ENCODE results near the gene VEGFA. TPM values are rescaled to one million over a fixed set of nuclear protein-coding genes. Genes with fewer than 3 reads are reported as not detected.

VEGFA gene
- total and polyA plus RNA-seq, 2 experiments from 2014 or later: 10.7 to 241 TPM

DNA sequence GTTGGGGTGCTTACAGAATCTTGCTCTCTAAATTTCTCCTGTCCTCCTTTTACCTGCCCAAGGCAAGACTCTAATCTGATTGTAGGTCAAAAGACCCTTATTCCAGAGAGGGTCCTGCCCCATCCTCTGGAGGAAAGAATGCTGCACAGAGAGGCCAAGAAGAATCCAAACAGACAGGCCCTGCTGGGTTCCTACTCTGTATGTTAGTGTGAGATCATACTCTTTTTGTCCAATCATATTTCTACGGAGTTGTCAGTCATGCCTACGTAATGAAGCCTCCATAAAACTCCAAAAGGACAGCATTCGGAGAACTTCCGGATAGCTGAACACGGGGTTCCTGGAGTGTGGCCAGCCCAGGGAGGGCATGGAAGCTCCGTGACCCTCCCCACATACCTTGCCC is 50.5 kb downstream of the VEGFA start:
- in situ Hi-C loops (cut with MboI): no loop called here

DNA sequence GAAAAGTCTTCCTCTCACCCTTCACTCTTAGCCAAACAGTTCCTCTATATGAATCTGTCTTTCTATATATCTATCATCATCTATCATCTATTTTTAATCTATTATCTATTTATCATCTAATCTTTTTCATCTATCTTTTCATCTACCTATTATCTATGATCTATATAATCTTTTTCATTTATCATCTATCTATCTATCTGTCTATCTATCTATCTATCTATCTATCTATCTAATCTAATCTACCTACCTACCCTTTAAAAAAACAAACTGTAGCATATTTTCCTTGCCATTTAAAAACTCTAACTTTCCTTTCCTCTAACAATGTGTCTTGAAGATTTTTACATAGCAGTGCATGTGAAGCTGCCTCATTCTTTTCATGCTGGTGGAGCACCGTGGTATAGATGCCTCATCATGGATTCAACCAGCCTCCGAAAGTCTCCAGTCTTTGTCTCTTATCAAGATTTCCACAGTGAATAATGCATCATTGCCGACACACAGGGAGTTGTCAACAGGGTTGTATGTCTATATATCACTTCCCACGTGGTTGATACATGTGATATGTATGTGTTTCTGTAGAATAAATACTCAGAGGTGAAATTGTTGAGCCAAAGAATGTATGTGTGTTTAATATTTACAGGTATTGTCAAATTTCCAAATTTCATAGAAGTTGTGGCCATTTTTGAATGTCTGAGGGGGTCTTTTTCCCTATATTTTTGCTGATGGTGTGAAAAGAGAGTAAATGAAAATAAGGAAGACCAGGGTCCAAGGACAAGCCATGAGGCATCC is 51.3 kb downstream of the VEGFA start:
- Histone ChIP-seq H3F3A (ENCODE audit: insufficient read depth) (no peaks in the 10 kb centered on the region), H3K4me3 (no peak overlapping the region), H3K4me1 (ENCODE audit: insufficient read depth) (no peaks in the 10 kb centered on the region), H3K9ac (no peak overlapping the region), H3K36me3 (ENCODE audit: low read depth) (no peaks in the 10 kb centered on the region), H4K20me1 (ENCODE audit: insufficient read depth) (no peaks in the 10 kb centered on the region), H3K27me3 (replicated peaks; ENCODE audit: insufficient read depth) (no peaks in the 10 kb centered on the region), H3K79me2 (ENCODE audit: insufficient read depth) (no peaks in the 10 kb centered on the region), H2AFZ (no peak overlapping the region), H3K27ac (no peak overlapping the region), H3K9me2 (ENCODE audit: insufficient read depth) (no peaks in the 10 kb centered on the region), H3K4me2 (ENCODE audit: unreplicated experiment) (no peak overlapping the region), H3K9me3 (ENCODE audit: low read depth) (no peaks in the 10 kb centered on the region)
- in situ Hi-C loops (cut with MboI): no loop called here
- no peak for DNase-seq
- no peak for TF ChIP-seq EZH2 (IDR thresholded peaks at IDR 0.05; ENCODE audit: insufficient read depth, poor library complexity, severe bottlenecking)
- WGBS, 2 experiments (ENCODE audit: low coverage in 1 of 2, low lambda C conversion rate in 2 of 2, missing lambda C conversion rate in 2 of 2): 46 to 56% methylated on average over 4 of the region's 4 CpGs

More for the DNA sequence above, 50.5 kb downstream of the VEGFA start:
- no peaks in the 10 kb centered on the region for H3K4me1 ChIP-seq (ENCODE audit: insufficient read depth)
- no peaks in the 10 kb centered on the region for H3F3A ChIP-seq (ENCODE audit: insufficient read depth)
- no peak overlapping the region for H2AFZ ChIP-seq
- H3K4me2 ChIP-seq (ENCODE audit: unreplicated experiment): no peak overlapping the region
- H3K9me3 ChIP-seq (ENCODE audit: low read depth): no peaks in the 10 kb centered on the region
- no peak overlapping the region for H3K27ac ChIP-seq
- H3K36me3 ChIP-seq (ENCODE audit: low read depth): no peaks in the 10 kb centered on the region
- no peaks in the 10 kb centered on the region for H3K9me2 ChIP-seq (ENCODE audit: insufficient read depth)
- H4K20me1 ChIP-seq (ENCODE audit: insufficient read depth): no peaks in the 10 kb centered on the region
- H3K9ac ChIP-seq: no peak overlapping the region
- no peaks in the 10 kb centered on the region for H3K79me2 ChIP-seq (ENCODE audit: insufficient read depth)
- TF ChIP-seq EZH2 (IDR thresholded peaks at IDR 0.05; ENCODE audit: insufficient read depth, poor library complexity, severe bottlenecking): no peak
- no peak for TF ChIP-seq EZH2phosphoT487 (IDR thresholded peaks at IDR 0.05; ENCODE audit: insufficient read depth, low read depth)
- DNase-seq: no peak
- WGBS, 2 experiments (ENCODE audit: low coverage in 1 of 2, low lambda C conversion rate in 2 of 2, missing lambda C conversion rate in 2 of 2): 82 to 86% methylated on average over 6 of the region's 6 CpGs
- H3K4me3 ChIP-seq: no peak overlapping the region
- H3K27me3 ChIP-seq (replicated peaks; ENCODE audit: insufficient read depth): no peaks in the 10 kb centered on the region

DNA sequence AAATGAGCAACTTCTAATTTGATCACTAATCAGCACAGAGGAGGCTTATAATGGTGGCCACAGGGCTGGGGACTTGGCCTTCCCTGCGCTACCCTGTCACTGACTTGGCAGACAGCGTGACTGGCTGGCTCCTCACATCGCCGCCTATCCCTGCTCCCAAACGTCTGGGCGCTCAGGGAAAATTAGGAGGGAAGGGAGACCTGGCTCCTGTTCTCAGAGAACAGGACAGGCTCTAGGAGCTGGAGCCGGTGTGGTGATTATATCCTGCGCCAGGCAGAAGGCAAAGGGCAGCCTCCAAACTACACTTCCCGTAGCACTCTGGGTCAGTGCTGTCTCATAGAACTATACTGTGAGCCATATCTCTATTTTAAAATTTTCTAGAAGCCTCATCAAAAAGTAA is 53.4 kb downstream of the VEGFA start:
- Histone ChIP-seq H4K20me1 (ENCODE audit: insufficient read depth) (no peaks in the 10 kb centered on the region), H3K36me3 (ENCODE audit: low read depth) (no peaks in the 10 kb centered on the region), H3K4me2 (ENCODE audit: unreplicated experiment) (no peak overlapping the region), H3K4me1 (ENCODE audit: insufficient read depth) (no peaks in the 10 kb centered on the region), H3K9me3 (ENCODE audit: low read depth) (no peaks in the 10 kb centered on the region), H2AFZ (no peak overlapping the region), H3K9me2 (ENCODE audit: insufficient read depth) (no peaks in the 10 kb centered on the region), H3K9ac (no peak overlapping the region), H3K27me3 (replicated peaks; ENCODE audit: insufficient read depth) (no peaks in the 10 kb centered on the region), H3K4me3 (no peak overlapping the region), H3F3A (ENCODE audit: insufficient read depth) (no peaks in the 10 kb centered on the region), H3K79me2 (ENCODE audit: insufficient read depth) (no peaks in the 10 kb centered on the region), H3K27ac (no peak overlapping the region)
- no peak for DNase-seq
- in situ Hi-C loops (cut with MboI): no loop called here
- WGBS, 2 experiments (ENCODE audit: low coverage in 1 of 2, low lambda C conversion rate in 2 of 2, missing lambda C conversion rate in 2 of 2): 77 to 80% methylated on average over 9 of the region's 9 CpGs
- TF ChIP-seq EZH2phosphoT487 (IDR thresholded peaks at IDR 0.05; ENCODE audit: insufficient read depth, low read depth): no peak
- TF ChIP-seq EZH2 (IDR thresholded peaks at IDR 0.05; ENCODE audit: insufficient read depth, poor library complexity, severe bottlenecking): no peak

DNA sequence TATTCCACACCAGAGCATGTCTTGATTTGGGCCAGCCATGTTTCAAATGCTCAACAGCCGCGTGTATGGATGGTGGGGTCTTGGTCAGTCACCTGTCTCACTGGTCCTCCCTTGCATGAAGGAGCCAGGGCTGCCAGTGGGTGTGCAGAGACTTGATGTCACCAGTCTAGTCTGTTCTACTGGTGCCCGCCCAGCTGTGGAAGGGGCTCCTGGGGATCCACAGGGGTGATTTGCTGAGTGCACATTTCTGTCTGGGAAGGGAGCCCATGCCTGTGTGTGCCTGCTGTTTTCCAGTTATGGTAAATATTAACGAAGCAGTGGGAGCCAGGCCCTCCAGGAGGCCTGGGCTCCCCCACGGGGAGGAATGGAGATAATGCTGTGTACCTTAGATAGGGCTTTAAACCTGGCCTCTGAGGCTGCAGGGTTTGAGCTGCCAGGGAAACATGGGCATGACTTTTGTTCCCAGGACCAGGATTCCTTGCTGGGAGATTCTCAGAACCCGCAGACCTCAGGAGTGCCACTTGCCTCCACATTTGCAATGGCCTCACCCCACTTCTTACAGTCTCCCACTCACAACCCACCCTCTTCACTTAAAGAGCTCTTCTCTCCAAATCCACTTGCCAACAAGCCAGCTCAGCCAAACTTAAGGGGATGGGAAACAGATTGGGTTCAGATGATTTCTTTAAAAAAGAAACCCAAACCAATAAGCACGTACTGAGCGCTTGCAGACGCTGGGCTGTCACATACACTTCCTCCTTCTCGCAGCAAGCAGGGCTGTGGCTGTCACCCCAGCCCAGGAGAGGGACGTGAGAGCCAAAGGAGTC is 54.1 kb downstream of the VEGFA start:
- Histone ChIP-seq H3K9me2 (ENCODE audit: insufficient read depth) (no peaks in the 10 kb centered on the region), H3K4me2 (ENCODE audit: unreplicated experiment) (no peak overlapping the region), H3K4me1 (ENCODE audit: insufficient read depth) (no peaks in the 10 kb centered on the region), H4K20me1 (ENCODE audit: insufficient read depth) (no peaks in the 10 kb centered on the region), H3K9me3 (ENCODE audit: low read depth) (no peaks in the 10 kb centered on the region), H3F3A (ENCODE audit: insufficient read depth) (no peaks in the 10 kb centered on the region), H3K4me3 (no peak overlapping the region), H3K27ac (no peak overlapping the region), H3K36me3 (ENCODE audit: low read depth) (no peaks in the 10 kb centered on the region), H3K79me2 (ENCODE audit: insufficient read depth) (no peaks in the 10 kb centered on the region), H2AFZ (no peak overlapping the region), H3K9ac (no peak overlapping the region), H3K27me3 (replicated peaks; ENCODE audit: insufficient read depth) (no peaks in the 10 kb centered on the region)
- DNase-seq: no peak
- WGBS, 2 experiments (ENCODE audit: low coverage in 1 of 2, low lambda C conversion rate in 2 of 2, missing lambda C conversion rate in 2 of 2): 40 to 42% methylated on average over 11 of the region's 11 CpGs
- TF ChIP-seq EZH2phosphoT487 (IDR thresholded peaks at IDR 0.05; ENCODE audit: insufficient read depth, low read depth): no peak
- TF ChIP-seq EZH2 (IDR thresholded peaks at IDR 0.05; ENCODE audit: insufficient read depth, poor library complexity, severe bottlenecking): no peak
- in situ Hi-C loops (cut with MboI): no loop called here

All from GM23248 (cell line).